Measurements from ENCODE around the gene DENND4B.

The DENND4B gene

DNA sequence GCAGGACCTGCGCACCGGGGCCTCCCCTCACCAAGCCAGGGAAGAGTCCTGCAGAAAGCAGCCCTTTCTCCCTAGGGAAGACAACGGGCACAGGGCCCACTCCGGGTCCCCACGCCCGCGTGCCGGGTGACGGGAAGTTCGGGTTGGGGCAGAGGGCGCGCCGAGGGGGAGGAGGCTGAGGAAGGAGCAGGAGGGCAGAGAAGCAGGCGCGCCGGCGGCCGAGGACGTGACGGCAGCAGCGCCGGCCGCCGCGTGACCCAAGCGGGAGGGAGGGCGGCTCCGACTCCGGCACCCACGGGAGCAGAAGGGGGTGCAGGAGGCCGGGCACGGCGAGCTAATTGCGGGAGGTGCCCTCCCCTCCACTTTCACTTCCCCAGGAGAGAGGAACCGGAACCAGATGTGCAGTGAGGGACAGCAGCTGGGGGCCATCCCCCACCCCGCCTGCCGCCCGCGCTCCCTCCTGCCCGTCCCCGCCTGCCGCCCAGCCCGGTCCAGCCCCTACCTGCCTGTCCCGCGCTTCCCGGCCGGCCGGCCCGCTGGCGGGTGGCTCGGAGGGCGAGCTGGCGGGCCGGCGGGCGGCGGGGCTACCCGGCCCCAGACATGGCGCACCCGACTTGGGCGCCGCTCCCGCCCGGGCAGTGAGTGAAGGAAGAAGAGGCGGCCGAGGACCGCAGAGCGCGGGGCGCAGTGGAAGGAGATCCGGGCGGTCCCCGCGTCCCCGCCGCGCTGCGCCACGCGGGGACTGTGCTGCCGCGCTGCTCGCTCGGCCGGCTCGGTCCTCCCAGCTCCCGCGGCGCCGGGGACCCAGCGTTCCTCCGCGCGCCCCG, 510 bp downstream of the DENND4B start:
- DNase-seq (ENCODE audit: low read depth, low spot score), result peak; percentile 45

DNA sequence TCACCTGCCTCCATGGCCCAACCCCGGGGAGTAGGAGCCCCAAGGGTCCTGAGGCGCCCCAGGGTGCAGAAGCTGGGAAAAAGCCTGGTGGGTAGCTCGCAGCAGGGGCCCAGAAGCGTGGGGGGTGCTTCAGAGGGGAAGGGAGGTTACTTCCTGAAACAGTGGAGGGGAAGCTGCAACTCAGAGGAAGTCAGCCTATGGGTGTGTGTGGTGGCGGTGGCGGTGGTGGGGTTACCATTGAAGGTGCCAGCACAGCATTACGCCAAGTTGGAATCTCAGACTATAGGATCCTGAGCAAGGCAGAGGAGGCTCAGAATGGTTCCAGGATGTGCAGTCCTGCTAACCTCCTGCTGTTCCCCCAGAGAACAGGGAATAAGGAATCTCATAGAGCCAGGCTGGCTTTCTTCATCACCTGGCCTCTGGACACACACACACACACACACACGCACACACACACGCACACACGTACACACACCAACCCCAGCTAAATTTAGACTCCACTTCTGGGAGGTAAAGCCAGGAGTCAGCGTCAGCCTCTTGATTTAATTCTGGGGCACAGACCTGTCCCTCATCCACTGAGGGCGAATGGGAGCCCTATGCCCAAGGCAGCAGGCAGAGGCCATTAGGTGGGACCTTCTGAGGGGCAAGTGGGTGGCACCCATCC, 1.3 kb downstream of the DENND4B start:
- DNase-seq (ENCODE audit: low read depth, low spot score), result peak; percentile 51

DNA sequence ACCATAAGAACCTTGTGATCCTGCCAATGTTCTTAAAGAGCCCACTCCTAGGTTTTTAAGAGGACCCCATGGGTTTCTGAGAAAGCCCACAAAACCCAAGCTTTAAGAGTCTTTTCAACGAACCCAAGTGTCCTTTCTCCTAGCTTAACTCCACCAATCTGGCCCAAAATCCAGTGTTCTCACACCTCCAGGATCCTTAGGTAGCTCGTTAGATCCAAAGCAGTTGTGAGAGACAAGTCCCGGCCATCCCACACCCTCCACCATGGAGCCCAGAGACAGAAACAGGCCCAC, 1.7 kb downstream of the DENND4B start:
- DNase-seq (ENCODE audit: low read depth, low spot score), result no peak

DNA sequence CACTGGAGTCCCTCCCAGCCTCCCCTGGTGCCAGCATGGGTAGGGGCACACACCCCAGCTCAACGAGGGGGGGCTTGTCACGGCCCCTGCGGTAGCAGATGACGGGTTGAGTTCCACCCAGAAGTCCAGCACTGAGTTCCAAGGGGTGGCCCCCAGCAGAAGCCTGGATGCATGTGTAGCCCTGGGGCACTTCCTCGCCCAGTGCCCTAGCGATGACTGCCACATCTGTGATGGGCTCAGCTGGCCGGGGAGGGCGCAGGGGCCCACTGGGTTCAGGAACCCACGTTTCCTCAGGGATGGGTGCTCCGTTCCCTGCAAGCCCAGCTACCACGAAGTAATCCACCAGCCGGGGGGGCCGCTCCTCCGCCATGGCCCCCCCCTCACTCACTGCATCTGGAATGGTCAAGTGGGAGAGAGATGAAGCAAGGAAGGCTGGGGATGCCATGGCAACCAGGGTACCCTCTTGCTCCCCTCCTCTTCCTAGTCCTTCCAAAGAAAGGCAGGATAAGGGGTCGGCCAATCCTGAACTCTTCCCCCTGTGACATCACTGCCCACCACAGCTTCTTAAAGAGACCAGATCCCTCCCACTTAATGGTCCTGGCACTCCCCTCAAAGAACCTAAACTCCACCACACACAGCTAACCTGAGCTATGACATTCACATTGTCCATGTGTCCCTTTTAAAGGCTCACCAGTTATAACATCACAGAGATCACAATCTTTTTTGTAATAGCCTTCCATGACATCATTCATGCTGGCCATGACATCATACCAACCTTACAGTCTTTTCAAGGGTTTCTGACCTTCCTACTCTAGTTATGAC, 2.3 kb downstream of the DENND4B start:
- DNase-seq (ENCODE audit: low read depth, low spot score), result no peak

DNA sequence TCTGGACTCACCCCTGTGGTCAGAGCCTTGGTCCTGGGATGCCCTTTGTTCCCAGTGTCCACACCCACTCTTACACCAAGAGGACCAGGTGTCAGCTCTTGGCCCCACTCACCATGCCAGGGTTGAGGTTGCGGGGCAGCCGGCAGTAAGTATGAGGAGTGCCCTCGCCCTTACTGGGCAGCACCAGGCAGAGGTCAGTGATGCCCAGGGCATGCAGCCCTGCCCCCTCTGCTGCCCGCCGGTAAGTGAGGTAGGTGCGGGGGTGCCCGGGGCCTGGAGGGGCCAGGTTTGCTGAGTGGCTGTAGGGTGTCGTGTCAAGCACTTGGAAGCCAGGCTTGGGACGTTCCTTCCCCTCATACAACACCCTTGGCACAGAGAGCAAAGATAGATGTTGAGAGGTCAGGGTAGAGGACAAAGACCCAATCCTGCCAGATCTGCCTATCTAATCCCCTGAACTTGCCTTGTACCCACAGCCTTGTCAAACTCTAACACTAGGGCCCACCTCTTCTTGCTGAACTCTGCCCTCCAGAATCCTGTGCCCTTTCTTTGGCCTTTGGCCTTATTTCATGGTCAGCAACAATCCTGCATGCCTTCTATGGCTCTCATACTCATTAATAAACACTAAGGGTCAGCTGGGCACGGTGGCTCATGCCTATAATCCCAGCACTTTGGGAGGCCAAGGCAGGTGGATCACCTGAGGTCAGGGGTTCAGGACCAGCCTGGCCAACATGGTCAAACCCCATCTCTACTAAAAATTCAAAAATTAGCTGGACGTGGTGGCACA, 3.6 kb downstream of the DENND4B start:
- no peak for DNase-seq (ENCODE audit: low read depth, low spot score)

DNA sequence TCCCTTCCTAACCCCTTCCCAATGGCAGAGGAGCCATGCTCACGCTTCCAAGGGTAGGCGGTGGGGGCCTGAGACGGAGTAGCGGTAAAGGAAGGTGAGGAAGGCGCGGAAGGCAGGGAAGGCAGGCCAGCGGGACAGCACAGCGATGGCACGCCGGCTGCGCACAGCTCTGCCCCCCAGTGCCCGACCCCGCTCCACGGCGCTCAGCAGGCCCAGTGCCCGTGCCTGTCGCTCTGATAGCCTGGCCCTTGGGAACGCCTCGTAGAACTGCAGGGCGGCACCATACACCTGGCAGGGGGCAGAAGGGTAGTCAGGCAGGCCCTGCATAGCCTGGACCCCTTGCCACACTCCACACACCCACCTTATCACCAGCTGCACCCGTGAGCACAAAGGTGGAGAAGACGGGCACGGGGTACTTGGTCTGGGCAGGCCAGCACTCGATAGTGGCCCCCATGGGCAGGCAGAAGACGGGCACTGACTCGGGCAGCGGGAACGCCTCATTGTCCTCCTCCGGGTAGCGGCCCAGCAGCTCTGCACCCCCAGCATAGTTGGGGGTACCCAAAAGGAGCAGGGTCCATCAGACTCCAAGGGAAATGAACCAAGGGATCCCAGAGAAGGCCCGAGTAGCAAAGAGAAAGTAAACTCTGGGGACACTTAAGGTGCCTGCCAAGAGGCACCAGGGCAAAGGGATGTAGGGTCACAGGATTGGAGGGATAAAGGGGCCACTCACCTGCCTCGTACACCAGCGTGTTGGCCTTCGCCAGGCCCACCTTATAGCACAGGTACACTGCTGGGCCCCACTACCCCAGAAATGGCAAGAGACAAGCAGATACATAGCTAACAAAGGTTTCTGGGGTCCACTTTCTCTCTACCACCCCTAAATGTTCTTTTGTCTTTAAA, 4.4 kb downstream of the DENND4B start:
- no peak for DNase-seq (ENCODE audit: low read depth, low spot score)

DNA sequence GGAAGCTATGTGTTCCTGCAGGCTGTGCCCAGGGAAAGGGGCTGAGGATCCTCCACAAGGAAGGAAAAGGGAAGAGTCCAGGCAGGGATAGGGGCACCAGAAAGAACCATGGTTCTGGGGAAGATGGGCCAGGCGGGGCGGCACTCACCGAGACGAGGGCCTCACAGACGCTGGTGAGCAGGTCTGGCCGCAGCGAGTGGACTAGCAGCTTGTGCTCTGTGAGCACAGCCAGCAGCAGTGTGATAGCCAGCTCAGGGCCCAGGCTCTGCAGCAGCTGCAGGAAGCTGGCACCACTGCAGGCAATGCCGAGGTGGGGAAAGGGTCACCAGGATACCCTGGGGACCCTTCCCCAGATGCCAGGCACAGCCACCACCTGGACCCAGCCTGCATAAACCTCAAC, 5.8 kb downstream of the DENND4B start:
- DNase-seq (ENCODE audit: low read depth, low spot score), result no peak

DNA sequence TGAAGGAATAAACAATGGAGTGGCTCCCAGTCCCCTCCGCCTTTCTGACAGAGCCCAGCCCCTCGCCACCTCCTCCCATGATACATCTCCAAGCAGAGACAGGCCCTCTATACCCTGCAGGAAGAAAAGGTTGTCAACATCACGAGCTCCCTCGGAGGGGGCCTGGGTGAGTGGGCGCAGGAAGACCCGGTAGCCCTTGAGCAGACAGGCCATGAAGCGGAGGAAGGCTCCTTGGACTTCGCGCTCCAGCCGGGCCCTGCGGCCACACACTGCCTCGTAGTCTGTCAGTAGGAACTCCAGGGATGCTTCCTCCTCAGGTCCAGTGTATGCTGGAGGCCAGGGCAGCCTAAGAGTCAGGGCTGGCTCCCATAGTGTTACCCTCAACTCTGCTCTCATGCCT, 7.0 kb downstream of the DENND4B start:
- no peak for DNase-seq (ENCODE audit: low read depth, low spot score)

DNA sequence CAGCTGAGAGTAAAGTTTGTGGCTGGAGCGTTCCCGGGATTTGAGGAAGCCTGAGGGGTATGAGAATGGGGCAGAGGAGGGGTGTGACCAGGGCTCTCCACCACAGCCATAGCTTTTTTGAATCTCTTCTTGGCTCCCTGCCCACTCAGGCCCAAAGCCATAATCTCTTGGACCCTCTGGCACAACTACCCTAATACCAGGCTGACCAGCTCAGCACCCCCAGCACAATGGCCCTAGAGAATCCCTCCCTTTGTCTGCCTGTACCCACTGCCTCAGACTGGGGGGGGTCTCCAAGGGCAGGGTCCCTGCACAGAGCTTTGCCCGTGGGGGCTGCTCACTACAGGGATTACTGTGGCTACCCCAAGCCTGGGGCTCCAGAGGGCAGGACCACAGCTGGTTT, 7.5 kb downstream of the DENND4B start:
- DNase-seq (ENCODE audit: low read depth, low spot score), result no peak

DNA sequence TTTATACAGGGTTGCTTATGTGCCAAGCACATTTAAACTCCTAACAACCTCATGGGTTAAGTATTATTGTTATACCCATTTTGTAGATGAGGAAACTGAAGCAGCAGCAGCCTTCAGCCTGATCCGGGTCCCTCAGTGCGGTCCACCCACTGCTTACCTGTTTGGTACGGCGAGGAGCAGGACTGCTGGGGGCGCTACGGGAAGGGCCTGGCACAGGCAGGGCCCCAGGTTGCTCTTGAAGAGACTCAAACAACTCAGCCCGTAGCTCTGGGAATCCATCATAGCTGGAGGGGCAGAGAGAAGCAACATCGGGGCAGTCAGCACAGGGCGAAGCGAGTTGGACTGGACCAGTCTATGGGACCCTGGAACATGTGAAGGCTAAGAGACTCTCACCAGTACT, 9.2 kb downstream of the DENND4B start:
- no peak for DNase-seq (ENCODE audit: low read depth, low spot score)

DNA sequence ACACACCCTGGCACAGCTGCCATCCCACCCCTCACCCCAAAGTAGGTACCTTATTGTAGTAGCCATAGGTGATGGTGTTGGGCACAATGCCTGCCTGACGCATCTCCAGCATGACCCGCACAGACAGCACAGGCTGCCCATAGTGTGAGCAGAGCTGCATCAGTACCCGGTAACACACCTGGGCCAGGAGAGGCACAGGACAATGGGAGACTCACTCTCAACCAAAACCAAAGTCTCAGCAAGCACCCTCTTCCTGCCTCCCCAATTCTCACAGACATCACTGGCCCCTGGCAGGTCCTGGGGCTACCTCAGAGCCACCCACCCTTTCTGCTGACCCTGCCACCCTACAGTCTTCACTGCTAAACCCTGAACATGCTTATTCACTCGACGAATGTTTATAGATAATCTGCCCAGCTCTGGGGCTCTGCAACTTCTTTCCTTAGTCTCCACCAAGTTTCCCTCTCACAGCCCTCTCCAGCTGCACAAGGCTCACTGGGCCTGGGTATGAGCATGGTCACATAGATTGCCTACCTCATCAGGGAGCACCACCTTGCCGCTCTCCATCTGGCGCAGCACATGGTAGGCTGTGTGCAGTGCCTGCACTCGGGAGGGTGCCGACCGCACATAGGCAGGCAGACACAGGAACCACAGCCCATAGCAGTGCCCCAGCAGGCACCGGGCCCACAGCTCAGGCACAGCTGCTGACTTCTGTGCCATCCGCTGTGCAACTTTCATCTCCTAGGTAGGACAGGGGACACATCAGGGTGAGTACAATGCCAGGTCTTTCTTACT, 10.3 kb downstream of the DENND4B start:
- no peak for DNase-seq (ENCODE audit: low read depth, low spot score)

DNA sequence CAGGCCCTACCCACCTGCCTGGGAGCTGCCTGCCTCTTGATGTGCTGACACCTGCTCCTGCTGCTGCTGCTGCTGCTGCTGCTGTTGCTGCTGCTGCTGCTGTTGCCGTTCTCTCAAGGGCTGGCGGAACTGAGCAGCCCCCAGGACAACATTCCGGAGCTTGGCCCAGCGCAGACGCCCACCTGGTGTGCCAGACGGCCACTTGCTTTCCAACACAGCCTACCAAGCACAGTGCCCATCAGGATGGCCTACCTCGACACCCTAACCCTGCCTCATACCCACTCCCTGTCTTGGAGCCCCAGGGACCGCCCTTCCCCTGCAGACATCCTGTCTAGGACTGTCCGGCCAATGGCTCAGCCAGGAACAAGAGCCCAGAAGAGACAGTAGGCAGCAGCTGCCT, 11.8 kb downstream of the DENND4B start:
- DNase-seq (ENCODE audit: low read depth, low spot score), result no peak

DNA sequence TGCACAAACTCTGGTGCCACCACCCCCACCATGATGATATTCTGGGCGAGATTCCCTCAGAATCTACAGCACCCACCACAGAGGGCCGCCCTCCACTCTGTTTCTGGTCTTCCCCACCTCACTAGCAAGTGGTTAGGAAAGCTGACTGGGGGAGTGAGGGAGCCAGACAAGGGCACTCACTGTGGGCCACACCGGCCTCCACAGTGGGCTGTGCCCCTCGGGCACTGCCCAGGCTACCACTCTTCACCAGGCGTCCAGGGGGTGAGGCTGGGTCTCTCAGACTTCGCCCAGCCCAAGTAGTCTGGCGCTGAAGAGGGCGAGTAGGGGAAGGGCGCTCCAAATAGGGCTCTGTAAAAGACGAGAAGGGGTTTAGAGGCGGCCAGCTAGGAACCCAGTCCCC, 12.6 kb downstream of the DENND4B start:
- DNase-seq (ENCODE audit: low read depth, low spot score), result no peak

DNA sequence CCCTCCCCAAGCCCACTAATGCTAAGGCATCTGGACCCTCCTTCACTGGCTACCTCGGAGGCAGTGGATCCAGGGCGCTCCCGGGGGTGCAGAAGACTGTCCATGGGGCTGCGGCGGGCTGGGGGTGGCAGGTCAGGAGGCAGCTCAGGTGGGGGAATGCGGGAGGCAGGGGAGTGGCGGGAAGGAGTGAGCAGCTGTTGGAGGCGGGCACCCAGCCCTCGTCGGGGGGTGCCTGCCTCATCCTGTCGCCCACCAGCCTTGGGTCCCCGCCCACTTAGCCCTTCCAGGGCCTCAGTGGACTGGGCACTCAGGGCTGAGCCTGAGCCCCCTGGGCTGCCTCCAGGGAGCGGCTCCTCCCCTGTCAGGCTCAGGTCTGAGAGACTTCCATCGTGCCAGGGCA, 13.1 kb downstream of the DENND4B start:
- no peak for DNase-seq (ENCODE audit: low read depth, low spot score)

DNA sequence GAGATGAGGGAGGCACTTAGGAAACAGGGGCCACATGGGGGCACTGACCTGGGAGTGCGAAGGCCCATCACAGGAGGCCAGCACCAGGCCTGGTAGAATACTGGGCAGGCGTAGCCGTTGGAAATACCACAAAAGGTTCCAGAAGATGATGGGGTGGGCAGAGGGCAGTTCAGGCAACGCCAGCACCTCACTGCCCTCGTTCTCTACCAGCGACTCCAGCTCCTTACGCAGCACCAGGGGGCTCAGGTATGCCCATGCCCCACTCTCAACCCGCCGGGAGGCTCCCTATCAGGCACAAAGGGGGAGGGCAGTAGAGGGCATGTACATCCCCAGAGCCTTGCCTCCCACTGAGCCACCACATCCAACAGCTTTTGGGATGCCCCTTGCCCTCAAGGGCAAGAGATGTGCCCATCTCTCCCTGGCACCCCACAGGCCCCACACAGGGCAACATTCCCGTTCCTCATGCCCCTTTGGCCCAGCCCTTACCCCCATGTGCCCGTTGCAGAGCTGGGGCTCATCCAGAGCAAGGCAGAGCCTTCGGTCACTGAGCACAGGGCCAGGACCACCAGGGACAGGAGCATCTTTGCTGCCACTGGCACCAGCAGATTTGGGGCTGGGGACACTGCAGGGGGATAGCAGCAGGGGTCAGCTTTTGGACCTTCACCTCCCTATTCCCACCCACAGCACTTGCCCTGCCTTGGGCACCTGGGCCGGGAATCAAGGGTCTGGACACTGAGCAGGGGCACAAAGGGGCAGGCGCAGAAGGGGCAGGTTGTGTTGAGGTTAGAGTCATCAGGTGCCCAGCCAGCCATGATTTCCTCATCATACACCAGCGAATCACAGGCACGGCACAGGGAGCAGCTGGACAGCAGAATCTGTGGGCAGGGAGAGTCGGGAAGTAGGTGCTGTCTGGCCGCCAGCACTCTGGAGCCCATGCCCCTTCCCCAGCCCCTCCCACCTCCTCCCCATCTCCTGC, 14.1 kb downstream of the DENND4B start:
- no peak for DNase-seq (ENCODE audit: low read depth, low spot score)

DNA sequence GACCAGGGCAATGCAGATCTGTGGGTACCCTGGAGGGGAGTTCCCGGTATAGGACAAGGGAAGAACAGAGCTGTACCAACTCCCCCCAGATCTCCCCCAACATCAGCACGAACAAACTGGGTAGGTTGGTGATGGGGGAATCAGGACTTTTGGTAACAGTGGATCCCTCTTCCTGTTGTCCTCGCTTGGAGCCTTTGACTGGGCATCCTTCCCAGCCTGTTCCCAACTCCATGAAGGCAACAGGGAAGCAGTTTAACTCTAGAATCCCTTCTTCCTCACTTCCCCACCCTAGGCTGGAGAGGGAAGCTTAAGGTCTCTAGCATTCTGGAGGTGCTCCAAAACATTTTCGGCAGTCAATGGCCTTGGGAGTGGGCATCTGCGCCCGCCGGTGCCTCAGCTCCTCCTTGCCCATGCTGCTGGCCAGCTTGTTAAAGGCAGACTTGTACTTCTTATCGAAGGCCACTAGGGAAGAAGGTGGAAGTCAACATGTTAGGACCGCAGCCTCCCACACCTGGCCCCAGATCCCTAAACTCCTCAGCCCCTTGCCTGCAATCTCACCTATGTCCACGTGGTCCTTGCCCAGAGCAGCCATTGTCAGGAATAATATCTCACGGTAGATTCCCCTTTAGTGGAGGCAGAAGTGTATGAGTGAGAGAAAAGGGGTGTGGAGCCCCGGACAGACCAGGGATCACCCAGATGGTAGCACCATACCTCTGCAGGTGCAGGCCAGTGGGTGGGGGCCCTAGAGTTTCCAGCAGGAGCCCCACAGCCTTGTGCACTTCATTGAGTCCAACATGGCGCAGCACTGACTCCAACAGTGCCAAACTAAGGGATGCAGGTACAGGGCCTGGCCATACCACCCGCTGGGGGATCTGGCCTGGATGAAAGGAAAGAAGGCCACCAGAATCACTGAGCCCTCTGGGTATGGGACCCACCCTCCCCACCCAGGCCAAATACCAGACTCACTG, 16.3 kb downstream of the DENND4B start:
- no peak for DNase-seq (ENCODE audit: low read depth, low spot score)

DNA sequence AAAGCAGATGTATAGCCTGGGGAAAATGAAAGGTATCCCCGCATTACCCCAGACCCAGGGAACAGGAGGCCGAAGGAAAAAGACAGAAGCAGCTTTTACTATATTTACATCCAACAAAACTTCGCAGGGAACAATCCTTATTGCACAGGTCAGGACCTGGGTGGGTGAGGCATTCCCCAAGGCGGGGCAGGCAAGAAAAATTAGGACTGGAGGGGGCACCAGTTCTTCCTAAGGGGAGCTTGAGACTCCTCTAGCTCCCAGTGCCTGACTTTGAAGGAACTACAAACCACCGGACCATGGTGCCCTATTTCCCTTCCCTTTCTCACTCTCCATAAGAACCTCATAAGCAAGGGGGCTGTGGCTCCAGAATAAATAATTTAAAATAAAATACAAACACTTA, 17.1 kb downstream of the DENND4B start:
- DNase-seq (ENCODE audit: low read depth, low spot score), result no peak
